Sigmoid colon (tissue), 3 donors: Measurements from ENCODE around the gene SDK1.

Experiments used
- CTCF ChIP-seq, 4 experiments: fragments of 450-650 bp in 3 of 4; fragments of 200-600 bp in 1 of 4; IDR thresholded peaks; one replicate each; pipeline ENCODE4 v1.5.1; 2016 to 2019; ENCODE audit warnings: antibody characterized with exemption in 4 of 4, mild to moderate bottlenecking in 3 of 4, moderate library complexity in 2 of 4
- POLR2A ChIP-seq, 2 donors: fragments of 450-650 bp; IDR thresholded peaks; one replicate each; pipeline ENCODE4 v1.6.1; 2016; ENCODE audit warnings: antibody characterized with exemption in 2 of 2, mild to moderate bottlenecking in 2 of 2, moderate library complexity in 2 of 2

- TF ChIP-seq CTCF (IDR thresholded peaks at IDR 0.05) = no peak
- no peak for TF ChIP-seq POLR2A (IDR thresholded peaks at IDR 0.05)
Measured at GRCh38 chr7:3399858-3400257, 98.8 kb downstream of the SDK1 start.
